Anterior cingulate cortex (tissue), 58 donors: ENCODE measurements around the gene TNNT3.

Source experiments
- DNase-seq, 58 donors: peaks; one replicate each; lab custom pipeline; 2025; lab: John Stamatoyannopoulos, UW

The TNNT3 gene

GRCh38 chr11:1931341-1932104 lies 12.0 kb downstream of the TNNT3 start:
- DNase-seq: no peak

- DNase-seq: no peak
These were observed 12.6 kb downstream of the TNNT3 start for GRCh38 chr11:1932105-1932480.

- DNase-seq: no peak
These were observed 13.2 kb downstream of the TNNT3 start for GRCh38 chr11:1932681-1933080.

GRCh38 chr11:1933416-1934334 lies 14.2 kb downstream of the TNNT3 start:
- DNase-seq: no peak

GRCh38 chr11:1934335-1935155 lies 15.0 kb downstream of the TNNT3 start:
- no peak for DNase-seq

GRCh38 chr11:1935156-1936071 lies 15.9 kb downstream of the TNNT3 start:
- DNase-seq: no peak

GRCh38 chr11:1936072-1936780 lies 16.7 kb downstream of the TNNT3 start:
- DNase-seq: no peak

- no peak for DNase-seq
These were observed 17.5 kb downstream of the TNNT3 start for GRCh38 chr11:1936781-1937615.

- no peak for DNase-seq
These were observed 18.3 kb downstream of the TNNT3 start for GRCh38 chr11:1937616-1938342.

GRCh38 chr11:1938343-1939005 lies 19.0 kb downstream of the TNNT3 start:
- DNase-seq: no peak

- no peak for DNase-seq
These were observed 19.6 kb downstream of the TNNT3 start for GRCh38 chr11:1939006-1939625.

- peak in 7 of 58 donors; percentile 7 to 37 (median 12) for DNase-seq
These were observed 20.3 kb downstream of the TNNT3 start for GRCh38 chr11:1939788-1940187.

- DNase-seq: no peak
These were observed 23.2 kb downstream of the TNNT3 start for GRCh38 chr11:1942558-1943260.

GRCh38 chr11:1943576-1943975 lies 24.1 kb downstream of the TNNT3 start:
- DNase-seq: no peak

- no peak for DNase-seq
These were observed 24.5 kb downstream of the TNNT3 start for GRCh38 chr11:1943977-1944376.
